ENCODE data around the gene SUN2. TPM values are rescaled to one million over a fixed set of nuclear protein-coding genes. Genes with fewer than 3 reads are reported as not detected.

The SUN2 gene
- total and polyA plus RNA-seq, 9 of the 15 experiments (the other 6 are each of a cell fraction or from before 2014, with no cell fraction given), result 0.11 to 42.6 (median 16.7) TPM

DNA sequence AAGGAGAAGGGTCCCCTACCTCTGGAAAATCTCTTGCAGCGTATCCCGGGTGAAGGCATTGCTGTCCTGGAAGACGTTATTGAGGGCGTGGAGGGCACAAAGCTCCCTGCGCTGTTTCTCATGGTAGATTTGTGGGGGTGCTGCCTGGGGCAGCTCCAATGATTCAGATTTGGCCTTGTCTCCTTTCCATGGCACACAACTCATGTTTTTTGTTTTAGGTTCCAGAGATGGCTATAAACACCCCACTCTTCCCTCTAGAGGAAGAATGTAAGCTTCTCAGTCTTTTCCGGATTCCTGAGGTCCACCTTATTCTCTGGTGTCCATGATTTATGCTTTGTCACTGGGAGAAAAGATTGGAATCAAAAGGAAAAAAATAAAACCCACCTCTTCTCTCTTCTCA is 56.0 kb downstream of the SUN2 start:
- intact Hi-C loops (cut with micrococcal nuclease), result no loop called here
- DNase-seq (ENCODE audit: extremely low read depth in 1 of 4, low spot score in 3 of 4), result no peak
- peaks cover 41 to 42% of the 10 kb centered on the region in 2 experiments; a peak in 4 of 5 replicates for H3K4me1 ChIP-seq (replicated peaks in 1 of 2; ENCODE audit: control insufficient read depth in 2 of 2, insufficient read depth in 2 of 2, low read length in 2 of 2)
- ATAC-seq, result no peak
- CTCF ChIA-PET (ENCODE audit: low intra/inter-chr PET ratio), result no interaction called here
- H3K27me3 ChIP-seq (ENCODE audit: control insufficient read depth in 2 of 2, insufficient read depth in 2 of 2, low read length in 2 of 2), result no peaks in the 10 kb centered on the region
- 3% methylated on average over 6 of the region's 6 CpGs for WGBS (ENCODE audit: insufficient coverage, low coverage, missing lambda C conversion rate)
- H3K4me2 ChIP-seq (ENCODE audit: insufficient read depth, low read length), result peak overlapping the region; percentile 83
- H3K9ac ChIP-seq (ENCODE audit: insufficient read depth in 1 of 2, low read depth in 2 of 2, low read length in 2 of 2), result peak overlapping the region; percentile 86 to 96; a peak in 3 of 4 replicates
- peak overlapping the region; percentile 89 for H3K27ac ChIP-seq (ENCODE audit: extremely low read depth, low read depth, low read length)
- POLR2A ChIA-PET, result interaction anchor here (0.6 to 1.5 kb wide), 6 partner anchors 13 to 820 kb away, joined by 3 to 9 read pairs (median 3); partner anchors contain the start of genes ATF4 and TOMM22
- FAIRE-seq, result no peak
- BruUV-seq (replicated peaks), result TSS peak; percentile 86
- H2AFZ ChIP-seq (ENCODE audit: low read depth, low read length), result no peak overlapping the region
- H3K36me3 ChIP-seq (ENCODE audit: control insufficient read depth, insufficient read depth, low read length), result peaks cover 27% of the 10 kb centered on the region
- in situ Hi-C loops (cut with MboI), result no loop called here
- H3K9me1 ChIP-seq (ENCODE audit: control insufficient read depth, insufficient read depth, low read length), result no peaks in the 10 kb centered on the region
- H3K79me2 ChIP-seq (ENCODE audit: control insufficient read depth, insufficient read depth, low read length), result peaks cover 60% of the 10 kb centered on the region
- peak overlapping the region; percentile 89 for H3K4me3 ChIP-seq
- no peaks in the 10 kb centered on the region; the same call in 1 of the 2 replicates for H4K20me1 ChIP-seq (replicated peaks; ENCODE audit: control insufficient read depth, insufficient read depth, low read length)
- H3K9me3 ChIP-seq (replicated peaks; ENCODE audit: control insufficient read depth, insufficient read depth, low read depth, low read length), result no peaks in the 10 kb centered on the region
- TF ChIP-seq, protein P1, sequence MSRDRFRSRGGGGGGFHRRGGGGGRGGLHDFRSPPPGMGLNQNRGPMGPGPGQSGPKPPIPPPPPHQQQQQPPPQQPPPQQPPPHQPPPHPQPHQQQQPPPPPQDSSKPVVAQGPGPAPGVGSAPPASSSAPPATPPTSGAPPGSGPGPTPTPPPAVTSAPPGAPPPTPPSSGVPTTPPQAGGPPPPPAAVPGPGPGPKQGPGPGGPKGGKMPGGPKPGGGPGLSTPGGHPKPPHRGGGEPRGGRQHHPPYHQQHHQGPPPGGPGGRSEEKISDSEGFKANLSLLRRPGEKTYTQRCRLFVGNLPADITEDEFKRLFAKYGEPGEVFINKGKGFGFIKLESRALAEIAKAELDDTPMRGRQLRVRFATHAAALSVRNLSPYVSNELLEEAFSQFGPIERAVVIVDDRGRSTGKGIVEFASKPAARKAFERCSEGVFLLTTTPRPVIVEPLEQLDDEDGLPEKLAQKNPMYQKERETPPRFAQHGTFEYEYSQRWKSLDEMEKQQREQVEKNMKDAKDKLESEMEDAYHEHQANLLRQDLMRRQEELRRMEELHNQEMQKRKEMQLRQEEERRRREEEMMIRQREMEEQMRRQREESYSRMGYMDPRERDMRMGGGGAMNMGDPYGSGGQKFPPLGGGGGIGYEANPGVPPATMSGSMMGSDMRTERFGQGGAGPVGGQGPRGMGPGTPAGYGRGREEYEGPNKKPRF (IDR thresholded peaks at IDR 0.05; ENCODE audit: low read depth, low read length), result no peak
- TF ChIP-seq ZSCAN29 (IDR thresholded peaks at IDR 0.05), result no peak
- no peak for TF ChIP-seq SUPT5H (IDR thresholded peaks at IDR 0.05)
- TF ChIP-seq CHD1 (IDR thresholded peaks at IDR 0.05; ENCODE audit: low read length), result no peak
- no peak for TF ChIP-seq YBX1 (IDR thresholded peaks at IDR 0.05)
- no peak for TF ChIP-seq BRCA1 (IDR thresholded peaks at IDR 0.05)
- TF ChIP-seq BRCA1 (CRISPR knock-in tag; IDR thresholded peaks at IDR 0.05), result no peak
- TF ChIP-seq XRCC5 (IDR thresholded peaks at IDR 0.05; ENCODE audit: low read depth, low read length), result no peak
- TF ChIP-seq, protein P2, sequence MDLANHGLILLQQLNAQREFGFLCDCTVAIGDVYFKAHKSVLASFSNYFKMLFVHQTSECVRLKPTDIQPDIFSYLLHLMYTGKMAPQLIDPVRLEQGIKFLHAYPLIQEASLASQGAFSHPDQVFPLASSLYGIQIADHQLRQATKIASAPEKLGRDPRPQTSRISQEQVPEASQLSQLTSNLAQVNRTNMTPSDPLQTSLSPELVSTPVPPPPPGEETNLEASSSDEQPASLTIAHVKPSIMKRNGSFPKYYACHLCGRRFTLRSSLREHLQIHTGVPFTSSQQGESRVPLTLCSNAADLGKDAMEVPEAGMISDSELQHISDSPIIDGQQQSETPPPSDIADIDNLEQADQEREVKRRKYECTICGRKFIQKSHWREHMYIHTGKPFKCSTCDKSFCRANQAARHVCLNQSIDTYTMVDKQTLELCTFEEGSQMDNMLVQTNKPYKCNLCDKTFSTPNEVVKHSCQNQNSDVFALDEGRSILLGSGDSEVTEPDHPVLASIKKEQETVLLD (IDR thresholded peaks at IDR 0.05), result no peak
- TF ChIP-seq, protein P3, sequence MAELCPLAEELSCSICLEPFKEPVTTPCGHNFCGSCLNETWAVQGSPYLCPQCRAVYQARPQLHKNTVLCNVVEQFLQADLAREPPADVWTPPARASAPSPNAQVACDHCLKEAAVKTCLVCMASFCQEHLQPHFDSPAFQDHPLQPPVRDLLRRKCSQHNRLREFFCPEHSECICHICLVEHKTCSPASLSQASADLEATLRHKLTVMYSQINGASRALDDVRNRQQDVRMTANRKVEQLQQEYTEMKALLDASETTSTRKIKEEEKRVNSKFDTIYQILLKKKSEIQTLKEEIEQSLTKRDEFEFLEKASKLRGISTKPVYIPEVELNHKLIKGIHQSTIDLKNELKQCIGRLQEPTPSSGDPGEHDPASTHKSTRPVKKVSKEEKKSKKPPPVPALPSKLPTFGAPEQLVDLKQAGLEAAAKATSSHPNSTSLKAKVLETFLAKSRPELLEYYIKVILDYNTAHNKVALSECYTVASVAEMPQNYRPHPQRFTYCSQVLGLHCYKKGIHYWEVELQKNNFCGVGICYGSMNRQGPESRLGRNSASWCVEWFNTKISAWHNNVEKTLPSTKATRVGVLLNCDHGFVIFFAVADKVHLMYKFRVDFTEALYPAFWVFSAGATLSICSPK (IDR thresholded peaks at IDR 0.05; ENCODE audit: borderline replicate concordance), result no peak
- TF ChIP-seq, protein P4, sequence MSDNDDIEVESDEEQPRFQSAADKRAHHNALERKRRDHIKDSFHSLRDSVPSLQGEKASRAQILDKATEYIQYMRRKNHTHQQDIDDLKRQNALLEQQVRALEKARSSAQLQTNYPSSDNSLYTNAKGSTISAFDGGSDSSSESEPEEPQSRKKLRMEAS (CRISPR knock-in tag; IDR thresholded peaks at IDR 0.05), result no peak
- TF ChIP-seq, protein P5, sequence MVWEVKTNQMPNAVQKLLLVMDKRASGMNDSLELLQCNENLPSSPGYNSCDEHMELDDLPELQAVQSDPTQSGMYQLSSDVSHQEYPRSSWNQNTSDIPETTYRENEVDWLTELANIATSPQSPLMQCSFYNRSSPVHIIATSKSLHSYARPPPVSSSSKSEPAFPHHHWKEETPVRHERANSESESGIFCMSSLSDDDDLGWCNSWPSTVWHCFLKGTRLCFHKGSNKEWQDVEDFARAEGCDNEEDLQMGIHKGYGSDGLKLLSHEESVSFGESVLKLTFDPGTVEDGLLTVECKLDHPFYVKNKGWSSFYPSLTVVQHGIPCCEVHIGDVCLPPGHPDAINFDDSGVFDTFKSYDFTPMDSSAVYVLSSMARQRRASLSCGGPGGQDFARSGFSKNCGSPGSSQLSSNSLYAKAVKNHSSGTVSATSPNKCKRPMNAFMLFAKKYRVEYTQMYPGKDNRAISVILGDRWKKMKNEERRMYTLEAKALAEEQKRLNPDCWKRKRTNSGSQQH (CRISPR knock-in tag; IDR thresholded peaks at IDR 0.05), result no peak
- no peak for TF ChIP-seq NFIC (IDR thresholded peaks at IDR 0.05)
- no peak for TF ChIP-seq MTF1 (CRISPR knock-in tag; IDR thresholded peaks at IDR 0.05; ENCODE audit: borderline replicate concordance)
- no peak for TF ChIP-seq ZNF174 (CRISPR knock-in tag; IDR thresholded peaks at IDR 0.05)
